GM12878 (cell line): ENCODE measurements around the gene CCDC9B. TPM values are rescaled to one million over a fixed set of nuclear protein-coding genes. Genes with fewer than 3 reads are reported as not detected.
A peak's percentile ranks its signal among the peaks of the same experiment; 100 is the strongest.

ENCODE experiments used
- ATF3 ChIP-seq: IDR thresholded peaks from 2 replicates; pipeline ENCODE4 v1.6.1; 2011; ENCODE audit warnings: low read depth, mild to moderate bottlenecking, low read length, moderate library complexity, borderline replicate concordance; ENCODE audit errors: extremely low read depth
- BCL11A ChIP-seq: IDR thresholded peaks from 2 replicates; pipeline ENCODE4 v1.6.1; 2011; ENCODE audit warnings: low read depth, low read length
- BCLAF1 ChIP-seq: fragments of 450-650 bp; IDR thresholded peaks from 2 replicates; pipeline ENCODE4 v1.6.1; 2017; ENCODE audit warnings: antibody characterized with exemption, mild to moderate bottlenecking, moderate library complexity
- CHD1 ChIP-seq: IDR thresholded peaks from 2 replicates; pipeline ENCODE4 v1.6.1; 2012; ENCODE audit warnings: low read depth, low read length, improper control_type of control experiment
- CREB1 ChIP-seq: IDR thresholded peaks from 2 replicates; pipeline ENCODE4 v1.6.1; 2012; ENCODE audit warnings: low read depth, mild to moderate bottlenecking, inconsistent platforms
- CTCF ChIP-seq, 3 experiments: IDR thresholded peaks in 2 of 3; conservative IDR thresholded peaks in 1 of 3; 2 replicates each; pipeline ENCODE4 v1.5.1; 2011; ENCODE audit warnings: low read depth in 3 of 3, low read length in 3 of 3, mild to moderate bottlenecking in 3 of 3, control low read depth in 2 of 3, moderate library complexity in 2 of 3, inconsistent platforms in 1 of 3, mixed read lengths in 1 of 3; ENCODE audit not compliant: control insufficient read depth in 2 of 3, insufficient read depth in 1 of 3; ENCODE audit errors: extremely low read depth in 1 of 3
- EZH2 ChIP-seq: IDR thresholded peaks from 2 replicates; pipeline ENCODE4 v1.6.1; 2012; ENCODE audit warnings: low read depth, mild to moderate bottlenecking, control low read depth, inconsistent platforms, low read length, borderline replicate concordance; ENCODE audit not compliant: control insufficient read depth
- FOXK2 ChIP-seq: fragments of 450-650 bp; IDR thresholded peaks from 2 replicates; pipeline ENCODE4 v1.6.1; 2017; ENCODE audit warnings: mild to moderate bottlenecking, moderate library complexity
- MEF2B ChIP-seq: fragments of 450-650 bp; IDR thresholded peaks from 2 replicates; pipeline ENCODE4 v1.6.1; 2018; ENCODE audit warnings: mild to moderate bottlenecking, moderate library complexity; ENCODE audit not compliant: partially characterized antibody, poor library complexity, severe bottlenecking
- MXI1 ChIP-seq: fragments of 150-350 bp; IDR thresholded peaks from 2 replicates; pipeline ENCODE4 v1.6.1; 2011; ENCODE audit warnings: low read depth, mild to moderate bottlenecking, inconsistent platforms, low read length, improper control_type of control experiment
- RELA ChIP-seq: fragments of 450-650 bp; IDR thresholded peaks from 2 replicates; pipeline ENCODE4 v1.8.0; 2014; ENCODE audit warnings: borderline replicate concordance; ENCODE audit not compliant: partially characterized antibody
- STAT3 ChIP-seq: IDR thresholded peaks from 2 replicates; pipeline ENCODE4 v1.6.1; 2011; ENCODE audit warnings: low read depth, low read length, improper control_type of control experiment
- TBL1XR1 ChIP-seq: IDR thresholded peaks from 2 replicates; pipeline ENCODE4 v1.6.1; 2012; ENCODE audit warnings: low read depth, low read length, improper control_type of control experiment
- ZNF207 ChIP-seq: fragments of 450-650 bp; IDR thresholded peaks from 2 replicates; pipeline ENCODE4 v1.6.1; 2014; ENCODE audit warnings: antibody characterized with exemption, mild to moderate bottlenecking, borderline replicate concordance
- ZNF24 ChIP-seq: fragments of 450-650 bp; IDR thresholded peaks from 2 replicates; pipeline ENCODE4 v1.6.1; 2017; ENCODE audit warnings: antibody characterized with exemption, mild to moderate bottlenecking
- ZNF622 ChIP-seq: fragments of 450-650 bp; IDR thresholded peaks from 2 replicates; pipeline ENCODE4 v1.6.1; 2017; ENCODE audit warnings: mild to moderate bottlenecking, inconsistent platforms
- polyA plus RNA-seq, 11 experiments: library from polyadenylated mRNA; depleted of rRNA in 4 of 11; unstranded in 6 of 11; stranded (reverse) in 5 of 11; fragments of >200 nt; fragmentation: Nextera tagmentation in 4 of 11; fragmentation: Illumina TruSeq in 1 of 11; extraction: Ambion mirVana in 4 of 11; extraction: Trizol in 1 of 11; gene quantifications; 1 replicate in 1 of 11; 2 replicates in 10 of 11; pipeline versions ENCODE4 v1.2.1 to v1.2.3, GENCODE V29; 2011 to 2016; ENCODE audit warnings: inconsistent platforms in 2 of 11, missing spikeins in 2 of 11, low read depth in 1 of 11
- total RNA-seq, 4 experiments: library from RNA; depleted of rRNA in 3 of 4; stranded (reverse); fragments of >200 nt in 3 of 4; fragmentation: Illumina TruSeq in 1 of 4; extraction: Trizol in 1 of 4; gene quantifications; 2 replicates each; pipeline versions ENCODE4 v1.2.1 to v1.2.3, GENCODE V29; 2013 to 2021
- TF ChIP-seq, protein P1 (sequence below): fragments of 150-350 bp; IDR thresholded peaks from 2 replicates; pipeline ENCODE4 v1.6.1; 2016; ENCODE audit warnings: low read depth, low read length
- TF ChIP-seq, protein P2 (sequence below): fragments of 450-650 bp; IDR thresholded peaks from 2 replicates; pipeline ENCODE4 v1.6.1; 2017; ENCODE audit warnings: mild to moderate bottlenecking, low read depth, inconsistent platforms; ENCODE audit not compliant: poor library complexity, severe bottlenecking

The CCDC9B gene
- total and polyA plus RNA-seq, 10 of the 15 experiments (the other 5 are each of a cell fraction or from before 2014, with no cell fraction given), result 0.01 to 0.08 (median 0.03) TPM; not detected in 6

DNA sequence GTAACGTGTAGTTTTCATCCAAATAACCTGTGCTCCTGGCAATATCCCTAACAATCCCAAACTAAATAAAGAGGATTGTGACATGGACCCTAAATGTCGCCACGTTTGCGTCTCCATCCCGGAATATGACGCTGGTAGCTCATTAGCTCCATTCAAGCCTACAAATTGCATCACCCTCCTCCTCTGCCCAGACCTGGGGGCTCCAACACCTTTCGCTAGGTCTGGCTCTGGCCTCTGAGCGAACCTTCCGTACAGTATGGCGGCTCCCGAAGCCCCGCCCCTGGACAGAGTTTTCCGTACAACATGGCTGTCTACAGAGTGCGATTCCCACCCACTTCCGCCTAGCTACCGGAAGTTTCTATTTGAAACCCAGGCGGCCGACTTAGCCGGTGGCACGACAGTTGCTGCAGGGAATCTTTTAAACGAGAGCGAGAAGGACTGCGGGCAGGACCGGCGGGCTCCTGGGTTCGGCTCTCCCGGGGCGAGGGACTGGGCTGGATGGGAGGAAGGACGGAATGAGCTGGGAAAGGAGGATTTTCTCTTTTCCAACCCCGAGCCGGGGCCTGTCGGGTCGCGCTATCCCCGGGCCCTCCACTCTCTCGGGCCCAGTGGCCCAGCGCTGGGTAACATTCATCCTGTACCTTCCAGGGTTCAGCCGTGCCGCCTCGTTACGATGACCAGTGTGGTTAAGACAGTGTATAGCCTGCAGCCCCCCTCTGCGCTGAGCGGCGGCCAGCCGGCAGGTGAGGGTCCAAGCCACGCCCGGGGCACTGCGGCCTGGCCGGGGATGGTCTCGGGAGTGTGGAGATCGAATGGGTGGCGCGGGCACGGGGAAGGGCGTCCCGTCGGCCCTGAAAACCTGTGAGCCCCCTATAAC lies 42.1 kb upstream of the CCDC9B start, which contains the start of gene KNSTRN (continued):
- TF ChIP-seq CTCF (IDR thresholded peaks at IDR 0.05 in 2 of 3, conservative IDR thresholded peaks at IDR 0.05 in 1 of 3; ENCODE audit: control insufficient read depth in 2 of 3, extremely low read depth in 1 of 3, insufficient read depth in 1 of 3, low read depth in 3 of 3, low read length in 3 of 3) (no peak), MEF2B (peak; percentile 12), RELA (no peak), ZNF24 (no peak), BCL11A (no peak), ZNF622 (no peak), EZH2 (no peak), MXI1 (peak; percentile 77), STAT3 (no peak), CHD1 (no peak), FOXK2 (peak; percentile 40), CREB1 (no peak), ZNF207 (peak; percentile 78; the same call in 1 of the 2 replicates), BCLAF1 (no peak), ATF3 (no peak), TBL1XR1 (no peak)
- TF ChIP-seq, protein P1, sequence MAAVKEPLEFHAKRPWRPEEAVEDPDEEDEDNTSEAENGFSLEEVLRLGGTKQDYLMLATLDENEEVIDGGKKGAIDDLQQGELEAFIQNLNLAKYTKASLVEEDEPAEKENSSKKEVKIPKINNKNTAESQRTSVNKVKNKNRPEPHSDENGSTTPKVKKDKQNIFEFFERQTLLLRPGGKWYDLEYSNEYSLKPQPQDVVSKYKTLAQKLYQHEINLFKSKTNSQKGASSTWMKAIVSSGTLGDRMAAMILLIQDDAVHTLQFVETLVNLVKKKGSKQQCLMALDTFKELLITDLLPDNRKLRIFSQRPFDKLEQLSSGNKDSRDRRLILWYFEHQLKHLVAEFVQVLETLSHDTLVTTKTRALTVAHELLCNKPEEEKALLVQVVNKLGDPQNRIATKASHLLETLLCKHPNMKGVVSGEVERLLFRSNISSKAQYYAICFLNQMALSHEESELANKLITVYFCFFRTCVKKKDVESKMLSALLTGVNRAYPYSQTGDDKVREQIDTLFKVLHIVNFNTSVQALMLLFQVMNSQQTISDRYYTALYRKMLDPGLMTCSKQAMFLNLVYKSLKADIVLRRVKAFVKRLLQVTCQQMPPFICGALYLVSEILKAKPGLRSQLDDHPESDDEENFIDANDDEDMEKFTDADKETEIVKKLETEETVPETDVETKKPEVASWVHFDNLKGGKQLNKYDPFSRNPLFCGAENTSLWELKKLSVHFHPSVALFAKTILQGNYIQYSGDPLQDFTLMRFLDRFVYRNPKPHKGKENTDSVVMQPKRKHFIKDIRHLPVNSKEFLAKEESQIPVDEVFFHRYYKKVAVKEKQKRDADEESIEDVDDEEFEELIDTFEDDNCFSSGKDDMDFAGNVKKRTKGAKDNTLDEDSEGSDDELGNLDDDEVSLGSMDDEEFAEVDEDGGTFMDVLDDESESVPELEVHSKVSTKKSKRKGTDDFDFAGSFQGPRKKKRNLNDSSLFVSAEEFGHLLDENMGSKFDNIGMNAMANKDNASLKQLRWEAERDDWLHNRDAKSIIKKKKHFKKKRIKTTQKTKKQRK, result no peak
- TF ChIP-seq, protein P2, sequence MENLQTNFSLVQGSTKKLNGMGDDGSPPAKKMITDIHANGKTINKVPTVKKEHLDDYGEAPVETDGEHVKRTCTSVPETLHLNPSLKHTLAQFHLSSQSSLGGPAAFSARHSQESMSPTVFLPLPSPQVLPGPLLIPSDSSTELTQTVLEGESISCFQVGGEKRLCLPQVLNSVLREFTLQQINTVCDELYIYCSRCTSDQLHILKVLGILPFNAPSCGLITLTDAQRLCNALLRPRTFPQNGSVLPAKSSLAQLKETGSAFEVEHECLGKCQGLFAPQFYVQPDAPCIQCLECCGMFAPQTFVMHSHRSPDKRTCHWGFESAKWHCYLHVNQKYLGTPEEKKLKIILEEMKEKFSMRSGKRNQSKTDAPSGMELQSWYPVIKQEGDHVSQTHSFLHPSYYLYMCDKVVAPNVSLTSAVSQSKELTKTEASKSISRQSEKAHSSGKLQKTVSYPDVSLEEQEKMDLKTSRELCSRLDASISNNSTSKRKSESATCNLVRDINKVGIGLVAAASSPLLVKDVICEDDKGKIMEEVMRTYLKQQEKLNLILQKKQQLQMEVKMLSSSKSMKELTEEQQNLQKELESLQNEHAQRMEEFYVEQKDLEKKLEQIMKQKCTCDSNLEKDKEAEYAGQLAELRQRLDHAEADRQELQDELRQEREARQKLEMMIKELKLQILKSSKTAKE, result no peak
